Loucy (cell line): ENCODE measurements around the gene SCIMP.

Experiments used
- EZH2phosphoT487 ChIP-seq: fragments of 200-600 bp; IDR thresholded peaks from 2 replicates; pipeline ENCODE4 v1.6.1; 2018; ENCODE audit warnings: antibody characterized with exemption, mild to moderate bottlenecking, moderate library complexity, borderline replicate concordance
- TF ChIP-seq, protein P1 (sequence below): fragments of 200-600 bp; sonication (generic); conservative IDR thresholded peaks from 2 replicates; pipeline ENCODE4 v1.5.1; 2014; ENCODE audit warnings: mild to moderate bottlenecking, antibody characterized with exemption, low read length

GRCh38 chr17:5164436-5164835 lies 70.2 kb downstream of the SCIMP start:
- TF ChIP-seq, protein P1, sequence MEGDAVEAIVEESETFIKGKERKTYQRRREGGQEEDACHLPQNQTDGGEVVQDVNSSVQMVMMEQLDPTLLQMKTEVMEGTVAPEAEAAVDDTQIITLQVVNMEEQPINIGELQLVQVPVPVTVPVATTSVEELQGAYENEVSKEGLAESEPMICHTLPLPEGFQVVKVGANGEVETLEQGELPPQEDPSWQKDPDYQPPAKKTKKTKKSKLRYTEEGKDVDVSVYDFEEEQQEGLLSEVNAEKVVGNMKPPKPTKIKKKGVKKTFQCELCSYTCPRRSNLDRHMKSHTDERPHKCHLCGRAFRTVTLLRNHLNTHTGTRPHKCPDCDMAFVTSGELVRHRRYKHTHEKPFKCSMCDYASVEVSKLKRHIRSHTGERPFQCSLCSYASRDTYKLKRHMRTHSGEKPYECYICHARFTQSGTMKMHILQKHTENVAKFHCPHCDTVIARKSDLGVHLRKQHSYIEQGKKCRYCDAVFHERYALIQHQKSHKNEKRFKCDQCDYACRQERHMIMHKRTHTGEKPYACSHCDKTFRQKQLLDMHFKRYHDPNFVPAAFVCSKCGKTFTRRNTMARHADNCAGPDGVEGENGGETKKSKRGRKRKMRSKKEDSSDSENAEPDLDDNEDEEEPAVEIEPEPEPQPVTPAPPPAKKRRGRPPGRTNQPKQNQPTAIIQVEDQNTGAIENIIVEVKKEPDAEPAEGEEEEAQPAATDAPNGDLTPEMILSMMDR: no peak
- no peak for TF ChIP-seq EZH2phosphoT487
